Stimulated activated naive CD8-positive, alpha-beta T cell treated with anti-CD3 and anti-CD28 coated beads, Interleukin-15, amount 100 ng/mL, for 72 hours (primary cell): ENCODE measurements around the gene AURKAIP1.
A peak's percentile ranks its signal among the peaks of the same experiment; 100 is the strongest.
"Not testable (repeated sequence)": the region's sequence is repeated elsewhere in the genome, so short reads cannot be mapped to it uniquely, and the experiment has no call there.

ENCODE experiments used
- ATAC-seq: fragments of 150-1000 bp; cut with Tn5 transposase; 2 replicates; pipeline ENCODE4 v1.10.0; 2021; ENCODE audit warnings: mild to moderate bottlenecking, moderate library complexity
- DNase-seq, 2 donors: peaks; one replicate each; pipeline ENCODE4 v3.0.0; 2021 to 2022
- H3K27ac Mint-ChIP-seq, 2 donors: one replicate each; pipeline ENCODE4 v1.8.0; 2022; ENCODE audit warnings: mild to moderate bottlenecking in 2 of 2, mixed read lengths in 2 of 2, moderate library complexity in 2 of 2
- H3K27me3 Mint-ChIP-seq: one replicate; pipeline ENCODE4 v1.8.0; 2022; ENCODE audit warnings: mixed read lengths
- H3K4me1 Mint-ChIP-seq: one replicate; pipeline ENCODE4 v1.8.0; 2022; ENCODE audit warnings: mild to moderate bottlenecking, mixed read lengths
- H3K4me3 Mint-ChIP-seq, 2 donors: one replicate each; pipeline ENCODE4 v1.8.0; 2022; ENCODE audit warnings: mild to moderate bottlenecking in 2 of 2, mixed read lengths in 2 of 2, moderate library complexity in 1 of 2
- H3K9me3 Mint-ChIP-seq, 2 donors: one replicate each; pipeline ENCODE4 v1.8.0; 2022; ENCODE audit warnings: mixed read lengths in 2 of 2

Gene AURKAIP1

GRCh38 chr1:1377540-1378205, 2.7 kb upstream of the AURKAIP1 start:
- Mint-ChIP-seq H3K9me3 (no peaks in the 10 kb centered on the region), H3K27ac (no peak overlapping the region), H3K4me3 (no peak overlapping the region), H3K4me1 (peaks cover 29% of the 10 kb centered on the region), H3K27me3 (no peaks in the 10 kb centered on the region)
- DNase-seq (no peak), ATAC-seq (no peak)

- peak overlapping the region in 1 of 2 donors; percentile 52 for H3K27ac Mint-ChIP-seq
- H3K4me3 Mint-ChIP-seq: peak overlapping the region; percentile 89 to 90
- ATAC-seq (no peak), DNase-seq (no peak)
- H3K27me3 Mint-ChIP-seq: no peaks in the 10 kb centered on the region
- no peaks in the 10 kb centered on the region for H3K9me3 Mint-ChIP-seq
- peaks cover 38% of the 10 kb centered on the region for H3K4me1 Mint-ChIP-seq
These were observed 1.7 kb upstream of the AURKAIP1 start for GRCh38 chr1:1376551-1377226.

- no peak for ATAC-seq
- H3K4me1 Mint-ChIP-seq: peaks cover 49% of the 10 kb centered on the region
- no peaks in the 10 kb centered on the region for H3K27me3 Mint-ChIP-seq
- H3K9me3 Mint-ChIP-seq: no peaks in the 10 kb centered on the region
- peak overlapping the region; percentile 61 to 98 for H3K27ac Mint-ChIP-seq
- DNase-seq: no peak
- H3K4me3 Mint-ChIP-seq: peak overlapping the region; percentile 89 to 90
These were observed 448 bp downstream of the AURKAIP1 start for GRCh38 chr1:1374589-1374928.

- H3K4me1 Mint-ChIP-seq: peaks cover 49% of the 10 kb centered on the region
- no peaks in the 10 kb centered on the region for H3K27me3 Mint-ChIP-seq
- peak overlapping the region; percentile 89 to 90 for H3K4me3 Mint-ChIP-seq
- H3K27ac Mint-ChIP-seq: peak overlapping the region; percentile 61 to 98
- DNase-seq: no peak
- no peaks in the 10 kb centered on the region for H3K9me3 Mint-ChIP-seq
- ATAC-seq: no peak
These were observed 1.0 kb downstream of the AURKAIP1 start for GRCh38 chr1:1373815-1374588.

- Mint-ChIP-seq H3K27me3 (no peaks in the 10 kb centered on the region), H3K9me3 (no peaks in the 10 kb centered on the region), H3K27ac (peak overlapping the region in 1 of 2 donors; percentile 37), H3K4me3 (peak overlapping the region; percentile 89 to 90), H3K4me1 (peaks cover 49% of the 10 kb centered on the region)
- ATAC-seq (no peak), DNase-seq (no peak)
These were observed 1.8 kb downstream of the AURKAIP1 start for GRCh38 chr1:1373051-1373814.

GRCh38 chr1:1371746-1372711, 3.0 kb downstream of the AURKAIP1 start:
- H3K9me3 Mint-ChIP-seq: no peaks in the 10 kb centered on the region
- peak; percentile 49 for ATAC-seq
- H3K4me3 Mint-ChIP-seq: peak overlapping the region; percentile 47 to 75
- peak; percentile 81 to 82 for DNase-seq
- peaks cover 49% of the 10 kb centered on the region for H3K4me1 Mint-ChIP-seq
- H3K27ac Mint-ChIP-seq: no peak overlapping the region
- no peaks in the 10 kb centered on the region for H3K27me3 Mint-ChIP-seq

- H3K4me3 Mint-ChIP-seq: peak overlapping the region; percentile 48 to 58
- no peaks in the 10 kb centered on the region for H3K27me3 Mint-ChIP-seq
- H3K27ac Mint-ChIP-seq: no peak overlapping the region
- peak; percentile 69 for ATAC-seq
- H3K9me3 Mint-ChIP-seq: no peaks in the 10 kb centered on the region
- H3K4me1 Mint-ChIP-seq: peaks cover 43% of the 10 kb centered on the region
- DNase-seq: peak; percentile 46 to 79
These were observed 3.7 kb downstream of the AURKAIP1 start for GRCh38 chr1:1371364-1371745.

GRCh38 chr1:1370771-1371300, 4.2 kb downstream of the AURKAIP1 start:
- DNase-seq (no peak), ATAC-seq (no peak)
- H3K4me3 Mint-ChIP-seq: peak overlapping the region; percentile 48 to 58
- H3K9me3 Mint-ChIP-seq: no peaks in the 10 kb centered on the region
- no peak overlapping the region for H3K27ac Mint-ChIP-seq
- H3K4me1 Mint-ChIP-seq: peaks cover 39% of the 10 kb centered on the region
- no peaks in the 10 kb centered on the region for H3K27me3 Mint-ChIP-seq

GRCh38 chr1:1370094-1370493, 4.9 kb downstream of the AURKAIP1 start:
- not testable (repeated sequence) for H3K9me3 Mint-ChIP-seq, H3K4me3 Mint-ChIP-seq, ATAC-seq, H3K27me3 Mint-ChIP-seq, DNase-seq
- Mint-ChIP-seq H3K27ac (peak overlapping the region in 1 of 2 donors; percentile 59), H3K4me1 (peaks cover 39% of the 10 kb centered on the region)

- Mint-ChIP-seq H3K4me1 (peaks cover 17% of the 10 kb centered on the region), H3K4me3 (no peak overlapping the region), H3K27ac (no peak overlapping the region), H3K27me3 (no peaks in the 10 kb centered on the region), H3K9me3 (no peaks in the 10 kb centered on the region)
- no peak for DNase-seq
- no peak for ATAC-seq
These were observed 7.7 kb downstream of the AURKAIP1 start for GRCh38 chr1:1367315-1367714.

GRCh38 chr1:1366699-1367066, 8.3 kb downstream of the AURKAIP1 start:
- H3K9me3 Mint-ChIP-seq: no peaks in the 10 kb centered on the region
- H3K27me3 Mint-ChIP-seq: no peaks in the 10 kb centered on the region
- no peak overlapping the region for H3K4me3 Mint-ChIP-seq
- H3K27ac Mint-ChIP-seq: no peak overlapping the region
- peaks cover 11% of the 10 kb centered on the region for H3K4me1 Mint-ChIP-seq
- ATAC-seq (no peak), DNase-seq (no peak)

- no peak for ATAC-seq
- no peak overlapping the region for H3K4me3 Mint-ChIP-seq
- H3K9me3 Mint-ChIP-seq: no peaks in the 10 kb centered on the region
- peaks cover 5% of the 10 kb centered on the region for H3K4me1 Mint-ChIP-seq
- no peaks in the 10 kb centered on the region for H3K27me3 Mint-ChIP-seq
- no peak for DNase-seq
- H3K27ac Mint-ChIP-seq: no peak overlapping the region
These were observed 8.9 kb downstream of the AURKAIP1 start for GRCh38 chr1:1365875-1366698.

- H3K9me3 Mint-ChIP-seq: no peaks in the 10 kb centered on the region
- no peaks in the 10 kb centered on the region for H3K27me3 Mint-ChIP-seq
- H3K4me1 Mint-ChIP-seq: peaks cover 7% of the 10 kb centered on the region
- H3K27ac Mint-ChIP-seq: no peak overlapping the region
- DNase-seq: no peak
- ATAC-seq: no peak
- no peak overlapping the region for H3K4me3 Mint-ChIP-seq
These were observed 10.7 kb downstream of the AURKAIP1 start for GRCh38 chr1:1364266-1364665.

GRCh38 chr1:1361982-1362423, 13.0 kb downstream of the AURKAIP1 start:
- Mint-ChIP-seq H3K9me3 (no peaks in the 10 kb centered on the region), H3K27ac (no peak overlapping the region), H3K27me3 (no peaks in the 10 kb centered on the region), H3K4me3 (no peak overlapping the region), H3K4me1 (peaks cover 30% of the 10 kb centered on the region)
- no peak for DNase-seq
- ATAC-seq: no peak
